ENCODE data around the gene SERPINB8.

Gene SERPINB8

DNA sequence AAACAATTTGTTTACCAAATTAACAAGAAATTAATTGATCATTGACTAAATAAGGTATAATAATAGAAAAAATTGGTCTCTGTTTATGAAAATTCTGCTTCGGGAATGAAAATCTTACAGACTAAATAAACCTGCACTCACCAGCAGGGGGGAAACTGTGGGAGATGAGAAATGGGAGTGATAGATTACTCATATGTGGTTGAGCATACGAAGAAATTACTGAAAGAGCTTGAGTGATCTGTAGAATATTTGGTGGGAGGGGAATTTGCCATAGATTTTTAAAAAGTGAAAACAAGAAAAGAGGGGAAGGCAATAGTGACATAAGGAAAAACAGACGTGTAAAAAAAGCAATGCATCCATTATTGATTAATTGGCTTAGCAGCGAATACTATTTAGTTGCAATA, 18.6 kb upstream of the SERPINB8 start:
- TF ChIP-seq TAF1 (IDR thresholded peaks at IDR 0.05; ENCODE audit: low read depth) = no peak
- TF ChIP-seq, protein P1, sequence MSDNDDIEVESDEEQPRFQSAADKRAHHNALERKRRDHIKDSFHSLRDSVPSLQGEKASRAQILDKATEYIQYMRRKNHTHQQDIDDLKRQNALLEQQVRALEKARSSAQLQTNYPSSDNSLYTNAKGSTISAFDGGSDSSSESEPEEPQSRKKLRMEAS (IDR thresholded peaks at IDR 0.05) = no peak
- TF ChIP-seq, protein P2, sequence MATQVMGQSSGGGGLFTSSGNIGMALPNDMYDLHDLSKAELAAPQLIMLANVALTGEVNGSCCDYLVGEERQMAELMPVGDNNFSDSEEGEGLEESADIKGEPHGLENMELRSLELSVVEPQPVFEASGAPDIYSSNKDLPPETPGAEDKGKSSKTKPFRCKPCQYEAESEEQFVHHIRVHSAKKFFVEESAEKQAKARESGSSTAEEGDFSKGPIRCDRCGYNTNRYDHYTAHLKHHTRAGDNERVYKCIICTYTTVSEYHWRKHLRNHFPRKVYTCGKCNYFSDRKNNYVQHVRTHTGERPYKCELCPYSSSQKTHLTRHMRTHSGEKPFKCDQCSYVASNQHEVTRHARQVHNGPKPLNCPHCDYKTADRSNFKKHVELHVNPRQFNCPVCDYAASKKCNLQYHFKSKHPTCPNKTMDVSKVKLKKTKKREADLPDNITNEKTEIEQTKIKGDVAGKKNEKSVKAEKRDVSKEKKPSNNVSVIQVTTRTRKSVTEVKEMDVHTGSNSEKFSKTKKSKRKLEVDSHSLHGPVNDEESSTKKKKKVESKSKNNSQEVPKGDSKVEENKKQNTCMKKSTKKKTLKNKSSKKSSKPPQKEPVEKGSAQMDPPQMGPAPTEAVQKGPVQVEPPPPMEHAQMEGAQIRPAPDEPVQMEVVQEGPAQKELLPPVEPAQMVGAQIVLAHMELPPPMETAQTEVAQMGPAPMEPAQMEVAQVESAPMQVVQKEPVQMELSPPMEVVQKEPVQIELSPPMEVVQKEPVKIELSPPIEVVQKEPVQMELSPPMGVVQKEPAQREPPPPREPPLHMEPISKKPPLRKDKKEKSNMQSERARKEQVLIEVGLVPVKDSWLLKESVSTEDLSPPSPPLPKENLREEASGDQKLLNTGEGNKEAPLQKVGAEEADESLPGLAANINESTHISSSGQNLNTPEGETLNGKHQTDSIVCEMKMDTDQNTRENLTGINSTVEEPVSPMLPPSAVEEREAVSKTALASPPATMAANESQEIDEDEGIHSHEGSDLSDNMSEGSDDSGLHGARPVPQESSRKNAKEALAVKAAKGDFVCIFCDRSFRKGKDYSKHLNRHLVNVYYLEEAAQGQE (IDR thresholded peaks at IDR 0.05; ENCODE audit: low read depth) = no peak
- no peak for TF ChIP-seq TCF12 (IDR thresholded peaks at IDR 0.05; ENCODE audit: low read depth)
- no peak for TF ChIP-seq EGR1 (IDR thresholded peaks at IDR 0.05)

DNA sequence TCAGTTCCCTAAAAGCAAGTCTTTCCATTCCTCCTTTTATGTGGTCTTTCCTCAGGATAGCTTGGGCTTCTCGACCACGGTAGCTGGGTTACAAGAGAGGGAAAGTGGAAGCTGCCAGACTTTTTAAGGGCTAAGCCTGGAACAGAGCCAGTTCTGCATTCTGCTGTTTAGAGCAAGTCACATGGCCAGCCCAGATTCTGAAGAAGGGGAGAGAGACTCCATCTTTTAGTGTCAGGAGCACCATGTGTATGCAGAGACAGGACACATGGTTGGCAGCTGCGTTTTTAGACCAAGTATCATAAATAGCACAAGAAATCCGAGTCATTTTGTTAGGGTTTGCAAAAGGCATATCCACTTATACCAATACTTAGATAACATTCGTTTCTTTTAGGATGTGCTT, 16.1 kb upstream of the SERPINB8 start:
- TF ChIP-seq, protein P1 (IDR thresholded peaks at IDR 0.05) = no peak
- no peak for TF ChIP-seq ZBTB7A (IDR thresholded peaks at IDR 0.05; ENCODE audit: low read depth)
- no peak for TF ChIP-seq EP300 (IDR thresholded peaks at IDR 0.05; ENCODE audit: borderline replicate concordance)
- TF ChIP-seq RAD21 (IDR thresholded peaks at IDR 0.05; ENCODE audit: low read depth) = no peak
- no peak for TF ChIP-seq EGR1 (IDR thresholded peaks at IDR 0.05)
- TF ChIP-seq NFIC (IDR thresholded peaks at IDR 0.05) = no peak
- no peak for TF ChIP-seq YY1 (IDR thresholded peaks at IDR 0.05; ENCODE audit: low read depth)
- TF ChIP-seq, protein P3, sequence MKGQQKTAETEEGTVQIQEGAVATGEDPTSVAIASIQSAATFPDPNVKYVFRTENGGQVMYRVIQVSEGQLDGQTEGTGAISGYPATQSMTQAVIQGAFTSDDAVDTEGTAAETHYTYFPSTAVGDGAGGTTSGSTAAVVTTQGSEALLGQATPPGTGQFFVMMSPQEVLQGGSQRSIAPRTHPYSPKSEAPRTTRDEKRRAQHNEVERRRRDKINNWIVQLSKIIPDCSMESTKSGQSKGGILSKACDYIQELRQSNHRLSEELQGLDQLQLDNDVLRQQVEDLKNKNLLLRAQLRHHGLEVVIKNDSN (IDR thresholded peaks at IDR 0.05) = no peak
- TF ChIP-seq FOXM1 (IDR thresholded peaks at IDR 0.05; ENCODE audit: borderline replicate concordance, low read depth) = no peak
- no peak for TF ChIP-seq TAF1 (IDR thresholded peaks at IDR 0.05; ENCODE audit: low read depth)
- TF ChIP-seq, protein P2 (IDR thresholded peaks at IDR 0.05; ENCODE audit: low read depth) = no peak
- no peak for TF ChIP-seq CREB1 (IDR thresholded peaks at IDR 0.05; ENCODE audit: low read depth)
- no peak for TF ChIP-seq CEBPB (IDR thresholded peaks at IDR 0.05)
- TF ChIP-seq TCF12 (IDR thresholded peaks at IDR 0.05; ENCODE audit: low read depth) = no peak
- TF ChIP-seq TEAD4 (IDR thresholded peaks at IDR 0.05) = no peak

DNA sequence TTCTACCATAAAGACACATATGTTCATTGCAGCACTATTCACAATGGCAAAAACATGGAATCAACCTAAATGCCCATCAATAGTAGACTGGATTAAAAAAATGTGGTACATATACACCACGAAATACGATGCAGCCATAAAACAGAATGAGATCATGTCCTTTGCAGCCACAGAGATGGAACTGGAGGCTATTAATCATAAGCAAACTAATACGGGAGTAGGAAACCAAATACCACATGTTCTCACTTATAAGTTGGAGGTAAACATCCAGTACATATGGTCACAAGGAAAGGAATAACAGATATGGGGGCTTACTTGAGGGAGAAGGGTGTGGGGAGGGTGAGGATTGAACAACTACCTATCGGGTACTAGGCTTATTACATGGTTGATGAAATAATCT, 13.1 kb upstream of the SERPINB8 start:
- no peak for TF ChIP-seq YY1 (IDR thresholded peaks at IDR 0.05; ENCODE audit: low read depth)
- TF ChIP-seq, protein P2 (IDR thresholded peaks at IDR 0.05; ENCODE audit: low read depth) = no peak
- no peak for TF ChIP-seq TEAD4 (IDR thresholded peaks at IDR 0.05)
- TF ChIP-seq, protein P3 (IDR thresholded peaks at IDR 0.05) = no peak
- TF ChIP-seq TCF12 (IDR thresholded peaks at IDR 0.05; ENCODE audit: low read depth) = no peak
- TF ChIP-seq NFIC (IDR thresholded peaks at IDR 0.05) = no peak
- TF ChIP-seq FOXM1 (IDR thresholded peaks at IDR 0.05; ENCODE audit: borderline replicate concordance, low read depth) = no peak
- TF ChIP-seq EGR1 (IDR thresholded peaks at IDR 0.05) = no peak
- TF ChIP-seq ZBTB7A (IDR thresholded peaks at IDR 0.05; ENCODE audit: low read depth) = no peak
- TF ChIP-seq, protein P1 (IDR thresholded peaks at IDR 0.05) = no peak
- no peak for TF ChIP-seq RAD21 (IDR thresholded peaks at IDR 0.05; ENCODE audit: low read depth)

DNA sequence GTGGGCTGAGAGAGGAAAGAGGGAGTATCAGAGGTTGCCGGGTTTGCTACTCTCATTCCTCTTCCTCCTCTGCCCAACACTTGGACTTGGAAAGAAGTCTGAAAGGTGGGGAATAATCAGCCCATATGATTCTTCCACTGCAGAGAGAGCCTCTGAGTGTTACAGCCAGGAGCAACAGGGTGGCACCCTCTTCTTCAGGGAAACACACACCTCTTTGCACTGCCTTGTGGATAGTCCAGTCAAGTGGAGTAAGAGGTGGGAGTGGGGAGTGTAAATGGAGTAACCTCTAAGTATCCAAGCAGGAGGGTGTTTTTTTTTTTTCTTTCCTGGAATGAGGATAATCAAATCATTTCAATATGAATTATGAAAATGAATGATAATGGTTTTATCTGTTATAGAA, 9.0 kb upstream of the SERPINB8 start:
- TF ChIP-seq CREB1 (IDR thresholded peaks at IDR 0.05; ENCODE audit: low read depth) = no peak
- TF ChIP-seq, protein P1 (IDR thresholded peaks at IDR 0.05) = no peak
- TF ChIP-seq RAD21 (IDR thresholded peaks at IDR 0.05; ENCODE audit: low read depth) = no peak
- TF ChIP-seq EP300 (IDR thresholded peaks at IDR 0.05; ENCODE audit: borderline replicate concordance) = no peak
- no peak for TF ChIP-seq FOXM1 (IDR thresholded peaks at IDR 0.05; ENCODE audit: borderline replicate concordance, low read depth)
- TF ChIP-seq, protein P3 (IDR thresholded peaks at IDR 0.05) = no peak
- no peak for TF ChIP-seq TCF12 (IDR thresholded peaks at IDR 0.05; ENCODE audit: low read depth)
- no peak for TF ChIP-seq EGR1 (IDR thresholded peaks at IDR 0.05)
- TF ChIP-seq NFIC (IDR thresholded peaks at IDR 0.05) = no peak
- TF ChIP-seq CEBPB (IDR thresholded peaks at IDR 0.05) = no peak
- TF ChIP-seq, protein P2 (IDR thresholded peaks at IDR 0.05; ENCODE audit: low read depth) = no peak
